HG03558 (cell line): ENCODE data around the gene NLRP11.

Source experiments
- ATAC-seq: cut with Tn5 transposase; IDR thresholded peaks from one replicate; pipeline ENCODE4 v1.9.1; 2021; ENCODE audit warnings: moderate number of reproducible peaks; ENCODE audit not compliant: unreplicated experiment; ENCODE audit errors: extremely low read depth

The NLRP11 gene

DNA sequence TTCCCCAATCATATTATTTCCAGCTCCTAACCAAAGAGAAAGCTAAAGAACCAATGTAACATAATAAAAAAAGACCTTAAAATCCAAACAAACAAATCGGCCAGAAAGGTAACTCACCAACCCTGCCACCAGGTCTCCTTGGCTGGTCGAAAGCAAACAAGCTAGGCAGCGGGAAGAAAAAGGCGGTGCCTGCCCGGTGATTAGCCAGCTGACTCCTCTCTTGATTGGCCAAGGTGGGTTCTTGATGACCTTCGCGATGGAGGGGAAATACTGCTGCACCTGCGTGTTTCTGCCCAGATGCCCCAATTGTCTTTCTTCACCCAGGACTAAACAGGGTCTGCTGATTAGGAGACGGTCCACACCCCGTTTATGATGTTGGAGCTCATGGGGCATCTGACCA is at the start of gene NLRP11:
Gene NLRP11, minus strand, starts transcription at position 154 of the 400 bp plus-strand sequence. CDS start 13,825 bp downstream, outside the sequence.
- no peak for ATAC-seq

DNA sequence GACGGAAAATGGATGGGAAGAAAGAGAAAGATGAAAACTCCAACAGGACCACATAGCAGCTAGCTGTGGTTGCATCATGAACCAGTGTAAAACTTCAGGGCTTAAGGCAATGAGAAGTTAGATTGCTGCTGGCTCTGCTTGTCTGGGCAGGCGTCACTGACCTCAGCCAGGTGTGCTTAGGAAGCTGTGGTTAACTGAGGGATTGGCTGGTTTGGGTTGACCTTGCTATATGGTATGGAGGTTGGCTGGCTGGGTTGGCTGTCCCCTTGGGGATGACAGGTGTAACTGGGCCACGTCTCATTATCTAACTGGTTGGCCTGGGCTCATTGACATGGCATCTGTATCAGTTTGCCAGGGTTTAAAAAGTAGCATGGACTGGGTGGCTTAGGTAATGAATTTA is 45.4 kb upstream of the NLRP11 start:
- no peak for ATAC-seq

DNA sequence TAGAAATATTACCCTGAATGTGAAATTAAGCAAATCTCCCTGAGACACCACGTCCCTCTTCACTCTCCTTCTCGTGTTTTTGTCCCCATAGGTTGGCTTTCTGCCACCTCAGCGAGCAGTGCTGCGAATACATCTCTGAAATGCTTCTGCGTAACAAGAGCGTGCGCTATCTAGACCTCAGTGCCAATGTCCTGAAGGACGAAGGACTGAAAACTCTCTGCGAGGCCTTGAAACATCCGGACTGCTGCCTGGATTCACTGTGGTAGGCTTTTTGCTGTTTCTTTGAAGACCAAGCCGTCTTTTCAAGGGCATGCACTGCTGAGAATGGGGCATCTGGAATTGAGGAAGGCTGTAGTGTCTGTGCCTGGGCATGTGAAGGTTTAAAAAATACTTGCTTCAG is 38.9 kb upstream of the NLRP11 start:
- ATAC-seq, result no peak

DNA sequence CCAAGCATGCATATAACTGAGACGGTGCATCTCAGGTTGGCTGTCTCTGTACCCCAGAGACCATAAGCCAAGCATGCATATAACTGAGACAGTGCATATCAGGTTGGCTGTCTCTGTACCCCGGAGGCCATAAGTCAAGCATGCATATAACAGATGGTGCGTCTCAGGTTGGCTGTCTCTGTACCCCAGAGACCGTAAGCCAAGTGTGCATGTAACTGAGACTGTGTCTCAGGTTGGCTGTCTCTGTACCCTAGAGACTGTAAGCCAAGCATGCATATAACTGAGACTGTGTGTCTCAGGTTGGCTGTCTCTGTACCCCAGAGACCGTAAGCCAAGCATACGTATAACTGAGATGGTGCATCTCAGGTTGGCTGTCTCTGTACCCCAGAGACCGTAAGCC is 35.3 kb upstream of the NLRP11 start:
- ATAC-seq, result no peak

GRCh38 chr19:55866521-55866920 is 34.7 kb upstream of the NLRP11 start:
- ATAC-seq, result no peak

DNA sequence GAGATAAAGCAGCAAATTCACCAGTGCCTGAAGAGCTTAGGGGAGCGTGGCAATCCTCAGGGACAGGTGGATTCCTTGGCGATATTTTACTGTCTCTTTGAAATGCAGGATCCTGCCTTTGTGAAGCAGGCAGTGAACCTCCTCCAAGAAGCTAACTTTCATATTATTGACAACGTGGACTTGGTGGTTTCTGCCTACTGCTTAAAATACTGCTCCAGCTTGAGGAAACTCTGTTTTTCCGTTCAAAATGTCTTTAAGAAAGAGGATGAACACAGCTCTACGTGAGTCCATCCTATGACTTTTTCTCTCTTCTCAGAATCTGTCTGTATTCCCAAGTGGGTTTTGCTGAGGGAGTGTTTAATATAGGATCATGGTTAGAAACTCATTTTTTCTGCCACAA is 27.2 kb upstream of the NLRP11 start:
- no peak for ATAC-seq

DNA sequence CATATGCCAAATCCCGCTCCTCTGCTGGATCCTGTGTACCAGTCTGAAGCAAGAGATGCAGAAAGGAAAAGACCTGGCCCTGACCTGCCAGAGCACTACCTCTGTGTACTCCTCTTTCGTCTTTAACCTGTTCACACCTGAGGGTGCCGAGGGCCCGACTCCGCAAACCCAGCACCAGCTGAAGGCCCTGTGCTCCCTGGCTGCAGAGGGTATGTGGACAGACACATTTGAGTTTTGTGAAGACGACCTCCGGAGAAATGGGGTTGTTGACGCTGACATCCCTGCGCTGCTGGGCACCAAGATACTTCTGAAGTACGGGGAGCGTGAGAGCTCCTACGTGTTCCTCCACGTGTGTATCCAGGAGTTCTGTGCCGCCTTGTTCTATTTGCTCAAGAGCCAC is 26.6 kb upstream of the NLRP11 start:
- ATAC-seq, result no peak

GRCh38 chr19:55857974-55858373 is 26.2 kb upstream of the NLRP11 start:
- no peak for ATAC-seq

DNA sequence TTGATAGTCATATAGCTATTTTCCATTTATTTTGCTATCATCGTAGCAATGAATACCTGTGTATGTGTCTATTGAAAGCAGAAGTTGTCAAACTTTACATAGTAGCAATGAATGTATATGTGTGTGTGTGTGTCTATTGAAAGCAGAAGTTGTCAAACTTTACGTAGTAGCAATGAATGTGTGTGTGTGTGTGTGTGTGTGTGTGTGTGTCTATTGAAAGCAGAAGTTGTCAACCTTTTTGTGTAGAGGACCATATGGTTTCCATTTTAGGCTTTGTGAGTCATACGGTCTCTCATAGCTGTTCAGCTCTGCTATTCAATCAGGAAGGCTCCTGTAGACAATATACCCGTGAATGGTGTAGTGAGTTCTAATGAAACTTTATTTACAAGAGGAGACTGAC is 25.4 kb upstream of the NLRP11 start:
- ATAC-seq, result no peak

- ATAC-seq, result no peak
Observed at GRCh38 chr19:55855160-55855559, 23.4 kb upstream of the NLRP11 start.

DNA sequence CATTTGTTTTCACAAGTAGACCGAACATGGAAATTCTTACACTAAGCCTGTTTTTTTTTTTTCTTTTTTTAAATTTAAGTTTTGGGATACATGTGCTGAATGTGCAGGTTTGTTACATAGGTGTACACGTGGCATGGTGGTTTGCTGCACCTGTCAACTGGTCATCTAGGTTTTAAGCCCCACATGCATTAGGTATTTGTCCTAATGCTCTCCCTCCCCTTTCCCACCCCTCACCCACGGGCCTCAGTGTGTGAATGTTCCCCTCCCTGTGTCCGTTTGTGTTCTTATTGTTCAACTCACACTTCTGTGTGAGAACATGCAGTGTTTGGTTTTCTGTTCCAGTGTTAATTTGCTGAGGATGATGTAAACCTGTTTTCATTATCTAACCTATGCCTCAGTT is 7.1 kb upstream of the NLRP11 start:
- ATAC-seq, result no peak

DNA sequence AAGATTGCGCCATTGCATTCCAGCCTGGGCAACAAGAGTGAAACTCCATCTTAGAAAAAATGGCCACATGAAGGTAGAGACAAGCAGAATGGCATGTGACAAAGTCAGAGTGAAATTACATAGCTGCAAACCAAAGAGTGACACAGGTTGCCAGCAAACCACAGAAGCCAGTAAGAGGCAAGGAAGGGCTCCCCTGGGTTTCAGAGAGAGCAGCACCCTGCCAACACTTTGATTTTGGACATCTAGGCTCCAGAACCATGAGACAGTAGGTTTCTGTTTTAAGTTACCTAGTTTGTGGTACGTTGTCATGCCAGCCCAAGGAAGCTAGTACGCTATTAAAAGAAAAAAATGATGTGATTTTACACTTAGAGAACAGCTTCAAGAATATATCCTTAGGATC is 6.5 kb upstream of the NLRP11 start:
- no peak for ATAC-seq

DNA sequence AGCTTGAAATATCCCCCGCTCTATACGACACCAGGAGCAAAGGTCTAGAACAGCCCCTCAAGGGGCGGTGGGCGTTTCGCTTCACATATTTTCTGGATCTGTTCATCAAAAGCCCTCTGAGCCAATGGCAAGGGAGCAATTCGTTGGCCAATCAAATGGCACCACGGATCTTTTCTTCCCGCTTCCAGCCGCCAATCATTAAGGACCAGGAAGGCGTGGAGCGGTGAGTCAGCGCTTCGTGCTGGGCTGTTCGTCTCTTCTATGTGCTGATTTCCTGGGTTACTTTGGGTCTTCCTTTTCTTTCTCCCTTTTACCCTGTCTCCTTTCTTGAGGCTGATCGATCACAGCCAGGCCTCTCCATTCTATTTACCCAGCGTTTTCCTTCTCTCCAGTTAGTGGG is 4.5 kb upstream of the NLRP11 start, which contains the start of gene NLRP4:
Gene NLRP4, plus strand, starts transcription at position 201 of the 400 bp plus-strand sequence. CDS start 15,541 bp downstream, outside the sequence.
- ATAC-seq, result no peak

DNA sequence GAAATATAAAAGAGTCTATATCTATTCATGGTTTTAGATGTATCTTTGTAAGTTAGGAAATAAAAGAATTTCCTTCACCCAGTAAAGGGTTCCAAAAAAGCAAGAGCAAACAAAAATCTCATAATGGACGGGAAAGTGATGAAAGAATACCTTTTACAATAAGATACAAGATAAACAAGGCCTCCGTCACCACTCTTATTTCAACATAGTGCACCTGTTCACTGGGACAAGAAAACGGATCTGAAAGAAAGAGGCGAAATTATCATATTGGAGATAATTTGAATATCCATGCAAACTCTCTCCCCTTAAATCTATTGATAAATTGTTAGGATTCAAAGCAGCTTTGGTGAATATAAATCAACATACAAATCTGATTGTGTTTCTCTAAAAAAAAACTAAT is 877 bp upstream of the NLRP11 start:
- ATAC-seq, result no peak

DNA sequence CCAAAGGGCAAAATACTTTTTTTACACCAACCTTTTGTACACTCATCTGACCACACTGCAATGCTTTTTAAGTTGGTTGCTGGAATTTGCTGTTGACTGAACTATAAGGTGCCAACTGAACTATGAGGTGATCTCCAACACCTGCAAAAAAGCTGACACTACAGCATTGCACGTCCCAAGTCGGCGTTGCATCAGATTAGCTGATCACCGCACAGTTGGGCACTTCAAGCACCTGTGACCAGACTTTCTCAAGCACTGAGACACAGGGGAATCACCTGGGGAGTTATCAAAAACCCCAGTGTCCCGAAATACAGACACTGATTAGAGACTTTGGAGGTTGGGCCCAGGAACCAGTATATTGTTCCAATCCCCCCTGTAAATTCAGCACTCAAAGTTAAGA is 1.1 kb downstream of the NLRP11 start:
- no peak for ATAC-seq

GRCh38 chr19:55820037-55820436 is 11.8 kb downstream of the NLRP11 start:
- ATAC-seq, result no peak

- ATAC-seq, result no peak
Observed at GRCh38 chr19:55813906-55814305, 17.9 kb downstream of the NLRP11 start.

- no peak for ATAC-seq
Observed at GRCh38 chr19:55812449-55812848, 19.4 kb downstream of the NLRP11 start.

DNA sequence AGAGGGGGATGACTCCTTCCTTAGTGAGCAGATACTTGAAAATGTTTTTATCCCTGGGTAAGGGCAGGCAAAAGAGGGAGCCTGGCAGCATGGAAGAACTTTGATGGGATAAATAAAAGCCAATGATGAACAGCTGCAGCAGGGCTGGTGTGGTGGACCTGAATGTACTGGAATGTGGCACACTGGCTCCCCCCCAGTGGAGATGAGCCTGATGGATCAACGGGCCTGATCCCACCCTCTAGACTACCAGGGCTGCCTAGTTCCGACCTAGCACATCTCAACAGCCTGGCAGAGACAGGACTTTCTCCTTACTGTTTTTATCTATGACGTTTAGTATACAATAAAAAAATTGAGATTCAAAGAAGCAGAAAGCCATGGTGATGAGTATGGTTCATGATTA is 20.5 kb downstream of the NLRP11 start:
- ATAC-seq, result no peak

- no peak for ATAC-seq
Observed at GRCh38 chr19:55809381-55810058, 22.3 kb downstream of the NLRP11 start.

DNA sequence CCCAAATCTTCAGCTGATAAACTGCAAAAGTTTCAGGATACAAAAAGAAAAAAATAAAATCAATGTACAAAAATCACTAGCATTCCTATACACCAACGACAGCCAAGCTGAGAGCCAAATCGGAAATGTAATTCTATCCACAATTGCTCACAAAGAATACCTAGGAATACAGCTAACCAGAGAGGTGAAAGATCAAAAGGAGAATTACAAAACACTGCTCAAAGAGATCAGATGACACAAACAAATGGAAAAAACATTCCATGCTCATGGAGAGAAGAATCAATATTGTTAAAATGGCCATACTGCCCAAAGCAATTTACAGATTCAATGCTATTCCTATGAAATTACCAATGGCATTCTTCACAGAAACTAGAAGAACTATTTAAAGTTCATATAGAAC is 29.5 kb downstream of the NLRP11 start:
- ATAC-seq, result no peak

- no peak for ATAC-seq
Observed at GRCh38 chr19:55801416-55801815, 30.4 kb downstream of the NLRP11 start.

- no peak for ATAC-seq
Observed at GRCh38 chr19:55795021-55795420, 36.8 kb downstream of the NLRP11 start.
